ENCODE results near the gene LRRC32. TPM values are rescaled to one million over a fixed set of nuclear protein-coding genes. Genes with fewer than 3 reads are reported as not detected.

Gene LRRC32
- polyA plus RNA-seq, 1 donor (not counting 4 experiments of a cell fraction or from before 2014, with no cell fraction given): not detected

GRCh38 chr11:76622493-76623094, 48.0 kb downstream of the LRRC32 start:
- H2AFZ ChIP-seq (ENCODE audit: control insufficient read depth, low read length): no peak overlapping the region
- no peak overlapping the region for H3K4me2 ChIP-seq (ENCODE audit: control insufficient read depth, extremely low read depth, insufficient read depth, low read depth, low read length)
- no peak overlapping the region for H3K4me3 ChIP-seq (ENCODE audit: control insufficient read depth in 2 of 3, extremely low read depth in 1 of 3, insufficient read depth in 2 of 3, low read depth in 1 of 3, low read length in 3 of 3)
- dilution Hi-C loops (cut with MboI; ENCODE audit: extremely low pct_ligation_motif_present, low sequenced_read_pairs): no loop called here
- no peaks in the 10 kb centered on the region for H3K9me1 ChIP-seq (ENCODE audit: control insufficient read depth, extremely low read depth, insufficient read depth, low read length)
- TF ChIP-seq EZH2 (IDR thresholded peaks at IDR 0.05; ENCODE audit: low read length): no peak
- no peak for TF ChIP-seq CTCF (optimal IDR thresholded peaks at IDR 0.05 in 1 of 3, IDR thresholded peaks at IDR 0.05 in 1 of 3, conservative IDR thresholded peaks at IDR 0.05 in 1 of 3; ENCODE audit: extremely low read depth in 1 of 3, insufficient read depth in 2 of 3, low read length in 3 of 3)
- no peak overlapping the region for H3K9ac ChIP-seq (ENCODE audit: control insufficient read depth, extremely low read depth, insufficient read depth, low read length)
- no peaks in the 10 kb centered on the region for H3K36me3 ChIP-seq (ENCODE audit: control insufficient read depth in 2 of 2, extremely low read depth in 1 of 2, insufficient read depth in 2 of 2, low read length in 2 of 2)
- no peaks in the 10 kb centered on the region for H4K20me1 ChIP-seq (ENCODE audit: control insufficient read depth, extremely low read depth, insufficient read depth, low read length)
- H3K9me3 ChIP-seq (ENCODE audit: control insufficient read depth, low read depth, low read length): peaks cover 4% of the 10 kb centered on the region
- no peak for DNase-seq (ENCODE audit: low read depth, low spot score)
- FAIRE-seq: no peak
- no peaks in the 10 kb centered on the region for H3K27me3 ChIP-seq (ENCODE audit: control insufficient read depth, extremely low read depth, insufficient read depth, low read length)
- H3K27ac ChIP-seq (ENCODE audit: control insufficient read depth, insufficient read depth, low read length): no peak overlapping the region
- no peaks in the 10 kb centered on the region for H3K79me2 ChIP-seq (ENCODE audit: control insufficient read depth, insufficient read depth, low read length)
- no peaks in the 10 kb centered on the region for H3K4me1 ChIP-seq (ENCODE audit: control insufficient read depth, extremely low read depth, insufficient read depth, low read length)

GRCh38 chr11:76621868-76622267, 48.7 kb downstream of the LRRC32 start:
- no peaks in the 10 kb centered on the region for H3K27me3 ChIP-seq (ENCODE audit: control insufficient read depth, extremely low read depth, insufficient read depth, low read length)
- H4K20me1 ChIP-seq (ENCODE audit: control insufficient read depth, extremely low read depth, insufficient read depth, low read length): no peaks in the 10 kb centered on the region
- no peak overlapping the region for H3K4me3 ChIP-seq (ENCODE audit: control insufficient read depth in 2 of 3, extremely low read depth in 1 of 3, insufficient read depth in 2 of 3, low read depth in 1 of 3, low read length in 3 of 3)
- no peaks in the 10 kb centered on the region for H3K9me1 ChIP-seq (ENCODE audit: control insufficient read depth, extremely low read depth, insufficient read depth, low read length)
- peaks cover 4% of the 10 kb centered on the region for H3K9me3 ChIP-seq (ENCODE audit: control insufficient read depth, low read depth, low read length)
- no peak overlapping the region for H2AFZ ChIP-seq (ENCODE audit: control insufficient read depth, low read length)
- no peak overlapping the region for H3K27ac ChIP-seq (ENCODE audit: control insufficient read depth, insufficient read depth, low read length)
- no peaks in the 10 kb centered on the region for H3K36me3 ChIP-seq (ENCODE audit: control insufficient read depth in 2 of 2, extremely low read depth in 1 of 2, insufficient read depth in 2 of 2, low read length in 2 of 2)
- TF ChIP-seq CTCF (optimal IDR thresholded peaks at IDR 0.05 in 1 of 3, IDR thresholded peaks at IDR 0.05 in 1 of 3, conservative IDR thresholded peaks at IDR 0.05 in 1 of 3; ENCODE audit: extremely low read depth in 1 of 3, insufficient read depth in 2 of 3, low read length in 3 of 3) (no peak), EZH2 (IDR thresholded peaks at IDR 0.05; ENCODE audit: low read length) (no peak)
- dilution Hi-C loops (cut with MboI; ENCODE audit: extremely low pct_ligation_motif_present, low sequenced_read_pairs): no loop called here
- H3K4me1 ChIP-seq (ENCODE audit: control insufficient read depth, extremely low read depth, insufficient read depth, low read length): no peaks in the 10 kb centered on the region
- DNase-seq (ENCODE audit: low read depth, low spot score) (no peak), FAIRE-seq (no peak)
- no peaks in the 10 kb centered on the region for H3K79me2 ChIP-seq (ENCODE audit: control insufficient read depth, insufficient read depth, low read length)
- no peak overlapping the region for H3K4me2 ChIP-seq (ENCODE audit: control insufficient read depth, extremely low read depth, insufficient read depth, low read depth, low read length)
- no peak overlapping the region for H3K9ac ChIP-seq (ENCODE audit: control insufficient read depth, extremely low read depth, insufficient read depth, low read length)

Measured in keratinocyte (primary cell).